Epidermal melanocyte (primary cell): ENCODE results near the gene CCDC90B.

Experiments
- DNase-seq: peaks from one replicate; pipeline ENCODE4 v3.0.0; 2011; ENCODE audit warnings: low spot score; ENCODE audit not compliant: insufficient read length

The CCDC90B gene

DNA sequence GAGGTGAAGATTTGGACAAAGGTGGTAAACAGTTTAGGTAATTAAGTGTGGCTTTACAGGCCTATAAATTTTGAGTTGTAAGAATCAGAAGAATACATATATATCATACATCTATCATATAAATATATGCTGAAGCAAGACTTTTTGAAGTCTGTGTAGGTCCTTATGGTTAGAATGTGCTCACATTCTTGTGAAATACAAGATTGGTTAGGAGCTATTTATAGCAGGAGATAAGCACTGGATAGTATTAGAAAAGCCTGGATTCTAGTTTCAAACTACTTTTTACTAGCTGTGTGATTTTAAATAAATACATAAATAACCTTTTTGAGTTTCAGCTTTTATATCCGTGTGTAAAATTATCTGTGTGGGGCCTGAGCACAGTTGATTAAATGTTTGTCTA lies 50.3 kb downstream of the CCDC90B start:
- DNase-seq, result no peak

DNA sequence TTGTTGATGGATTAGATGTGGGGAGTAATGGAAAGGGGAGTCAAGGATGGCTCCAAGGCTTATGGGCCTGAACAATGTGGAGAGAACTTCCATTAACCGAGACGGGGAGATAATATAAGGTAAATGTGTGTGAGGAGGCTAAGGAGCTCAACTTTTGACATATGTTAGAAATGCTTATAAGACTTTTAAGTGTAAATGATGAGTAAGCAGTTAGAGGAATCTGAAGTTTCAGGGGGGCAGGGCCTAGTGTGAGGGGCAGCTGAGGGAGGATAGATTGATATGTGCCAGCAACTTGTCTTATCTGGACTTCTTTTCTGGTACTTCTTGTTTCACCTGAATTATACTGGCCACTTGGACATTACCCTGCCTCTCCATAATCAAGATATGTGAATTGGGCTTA lies 62.7 kb downstream of the CCDC90B start:
- DNase-seq, result no peak

DNA sequence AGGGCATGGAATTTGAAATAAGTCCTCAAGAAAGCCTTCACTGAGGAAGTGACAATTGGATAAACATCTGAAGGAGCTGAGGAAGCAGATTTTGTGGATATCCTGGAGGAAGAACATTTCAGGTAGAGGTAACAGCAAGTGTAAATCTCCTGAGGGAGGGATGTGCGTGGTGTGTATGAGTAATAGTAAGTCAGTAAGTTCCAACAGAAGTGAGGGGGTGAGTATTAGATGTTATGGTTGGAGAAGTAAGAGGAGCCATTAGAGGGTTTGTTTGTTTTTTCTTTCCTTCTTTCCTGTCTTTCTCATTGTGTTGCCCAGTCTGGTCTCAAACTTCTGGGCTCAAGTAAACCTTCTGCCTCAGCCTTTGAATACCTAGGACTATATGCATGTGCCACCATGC lies 63.7 kb downstream of the CCDC90B start:
- no peak for DNase-seq

DNA sequence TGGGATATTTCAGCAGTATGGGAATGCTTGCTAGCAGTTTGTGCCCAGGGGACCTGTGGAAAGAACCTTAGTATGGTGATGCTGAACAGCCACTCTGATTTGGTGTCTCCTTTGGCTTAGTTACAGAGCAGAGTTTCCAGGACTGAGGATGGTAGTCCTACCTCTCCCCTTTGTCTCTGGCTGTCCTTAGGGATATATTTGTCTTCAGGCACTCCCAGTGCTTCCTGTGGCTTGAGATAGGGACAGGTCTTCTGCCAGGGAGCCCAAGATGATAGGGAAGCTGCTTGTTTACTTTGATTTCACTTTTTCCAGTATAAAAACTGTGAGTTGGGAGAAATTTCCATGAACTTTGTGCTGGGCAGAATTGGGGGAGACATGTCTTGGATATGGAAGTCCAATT lies 64.5 kb downstream of the CCDC90B start:
- DNase-seq, result no peak

DNA sequence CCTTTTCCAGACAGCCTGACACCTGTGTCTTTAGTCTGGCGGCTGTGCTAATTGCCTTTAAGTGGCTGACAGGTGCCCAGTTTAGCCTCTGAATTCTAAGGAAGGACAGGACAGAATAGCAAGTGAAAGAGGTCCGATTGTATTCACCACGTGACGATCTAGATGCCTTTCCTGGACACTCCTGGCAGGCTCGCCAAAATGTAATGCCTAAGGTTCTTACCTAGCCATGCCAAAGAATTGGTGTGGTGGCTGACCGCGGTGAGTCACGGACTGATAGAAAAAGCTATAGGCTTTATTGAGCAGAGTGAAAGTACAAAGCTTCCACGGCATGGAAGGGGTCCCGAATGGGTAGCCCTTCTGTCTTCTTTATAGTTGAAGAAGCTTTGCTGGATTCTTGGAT lies 65.9 kb downstream of the CCDC90B start:
- DNase-seq, result no peak

DNA sequence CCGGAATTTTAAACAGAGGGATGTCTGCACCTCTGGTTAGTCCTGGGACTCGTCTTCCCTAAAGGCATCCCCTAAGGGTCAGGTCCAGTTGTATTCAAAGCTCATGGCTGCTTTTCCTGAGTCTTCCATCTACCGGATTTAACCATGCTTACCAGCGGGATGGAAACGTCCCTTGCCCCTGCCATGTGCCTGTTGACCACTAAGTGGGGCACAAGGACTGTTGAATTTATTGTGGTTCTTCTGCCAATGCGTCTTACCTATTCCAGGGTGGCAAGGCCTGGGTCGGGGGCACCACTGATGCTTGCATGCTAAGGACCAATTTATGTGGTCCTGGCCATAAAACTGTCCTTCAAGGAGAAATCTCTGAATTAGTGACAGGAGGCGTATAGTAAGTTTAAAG lies 67.1 kb downstream of the CCDC90B start:
- DNase-seq, result no peak
